Measurements from ENCODE around the gene TBCK.

- TF ChIP-seq CTCF (IDR thresholded peaks at IDR 0.05; ENCODE audit: low read depth, low read length, missing input control) (no peak), TAF1 (conservative IDR thresholded peaks at IDR 0.05) (no peak), MAX (IDR thresholded peaks at IDR 0.05) (no peak), JUND (IDR thresholded peaks at IDR 0.05) (no peak), RAD21 (IDR thresholded peaks at IDR 0.05) (no peak), ATF3 (IDR thresholded peaks at IDR 0.05) (no peak), YY1 (IDR thresholded peaks at IDR 0.05) (no peak), HNF4A (conservative IDR thresholded peaks at IDR 0.05) (no peak)
Observed at GRCh38 chr4:106083065-106083464, 232.9 kb downstream of the TBCK start.

All from liver (tissue), 3 donors.